Hematopoietic multipotent progenitor cell treated with erythropoietin and hydrocortisone succinate and interleukin-3 and kit ligand, for 8 days (in vitro differentiated cells): Measurements from ENCODE around the gene ANK2.

Experiments used
- DNase-seq: peaks from one replicate; pipeline ENCODE4 v3.0.0-alpha.2; 2015

ANK2 gene

DNA sequence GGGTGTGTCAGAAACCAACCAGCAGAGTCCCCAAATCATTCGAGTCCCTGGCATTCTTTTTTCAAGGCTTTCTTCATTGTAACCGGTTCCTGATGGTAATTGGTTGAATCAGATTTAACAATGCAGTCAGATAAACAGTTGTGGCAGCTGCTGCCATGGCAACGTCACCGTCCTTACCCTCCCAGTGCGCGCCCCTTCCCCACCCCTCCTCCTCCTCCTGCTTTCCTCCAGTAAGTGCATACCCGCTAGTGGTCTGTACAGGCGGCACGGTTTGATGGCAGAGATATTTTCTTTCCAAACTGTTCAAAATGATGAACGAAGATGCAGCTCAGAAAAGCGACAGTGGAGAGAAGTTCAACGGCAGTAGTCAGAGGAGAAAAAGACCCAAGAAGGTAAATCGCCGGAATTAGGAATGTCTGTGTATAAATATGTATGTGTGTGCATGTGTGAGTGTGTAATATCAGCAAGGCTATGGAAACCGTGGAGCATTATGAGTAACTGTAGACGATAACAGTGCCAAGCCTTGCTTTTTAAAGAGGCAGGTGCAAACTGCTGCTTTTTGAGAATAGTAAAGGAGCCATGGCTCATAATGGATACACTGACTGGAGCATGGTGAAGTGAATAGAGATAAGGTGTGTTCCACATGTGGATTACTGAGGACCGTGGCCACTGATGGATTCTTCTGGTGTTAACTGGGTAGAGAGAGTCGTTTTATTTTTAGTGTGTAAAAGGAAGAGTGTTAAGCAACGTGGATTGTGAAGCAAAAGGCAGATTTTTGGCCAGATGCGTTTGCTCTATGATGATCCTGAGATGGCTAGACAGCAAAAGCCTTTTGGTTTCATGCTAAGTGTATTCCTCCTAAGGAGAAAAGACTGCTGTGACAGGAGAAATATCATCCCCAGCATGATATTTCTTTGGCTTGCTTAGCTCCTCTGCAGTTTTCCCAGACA, at the start of gene ANK2:
TSS of gene ANK2 (plus strand) at position 233 of the 950 bp plus-strand sequence. CDS start at position 309, 76 bp downstream.
- DNase-seq, result no peak

DNA sequence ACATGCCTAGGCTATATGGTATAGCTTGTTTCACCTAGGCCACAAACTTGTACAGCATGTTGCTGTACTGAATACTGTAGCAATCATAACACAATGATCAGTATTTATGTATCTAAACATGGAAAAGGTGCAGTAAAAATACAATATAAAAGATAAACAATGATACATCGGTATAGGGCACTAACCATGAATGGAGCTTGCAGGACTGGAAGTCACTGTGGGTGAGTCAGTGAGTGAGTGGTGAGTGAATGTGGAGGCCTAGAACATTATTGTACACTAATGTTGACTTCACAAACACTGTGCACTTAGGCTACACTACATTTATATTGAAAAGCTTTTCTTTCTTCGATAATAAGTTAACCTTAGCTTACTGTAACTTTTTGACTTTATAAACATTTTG, 45.6 kb upstream of the ANK2 start:
- DNase-seq, result no peak

GRCh38 chr4:113004655-113005054, 44.8 kb upstream of the ANK2 start:
- DNase-seq, result no peak

- DNase-seq, result no peak
Measured at GRCh38 chr4:113006632-113007031, 42.8 kb upstream of the ANK2 start.

GRCh38 chr4:113007151-113007550, 42.3 kb upstream of the ANK2 start:
- DNase-seq, result no peak

DNA sequence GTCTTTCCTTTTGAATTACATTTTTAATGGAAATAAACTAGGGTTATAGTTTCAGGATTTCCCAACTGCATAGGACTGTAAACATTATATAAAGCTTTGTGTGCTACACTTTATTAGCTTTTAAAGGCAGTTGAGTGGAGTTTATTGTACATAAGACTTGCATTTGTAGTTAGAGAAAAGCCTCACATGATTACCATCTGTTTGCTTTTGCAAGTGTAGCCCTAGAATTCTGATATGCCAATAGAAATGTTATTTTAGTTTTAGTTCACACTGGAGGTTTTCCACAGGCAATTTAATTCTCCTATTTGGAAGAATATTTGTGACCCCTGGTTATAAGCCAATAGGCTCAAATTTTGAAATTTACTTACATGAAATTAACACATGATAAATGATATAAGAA, 41.3 kb upstream of the ANK2 start:
- no peak for DNase-seq

- DNase-seq, result no peak
Measured at GRCh38 chr4:113008716-113009115, 40.7 kb upstream of the ANK2 start.

- DNase-seq, result no peak
Measured at GRCh38 chr4:113009461-113009860, 40.0 kb upstream of the ANK2 start.

DNA sequence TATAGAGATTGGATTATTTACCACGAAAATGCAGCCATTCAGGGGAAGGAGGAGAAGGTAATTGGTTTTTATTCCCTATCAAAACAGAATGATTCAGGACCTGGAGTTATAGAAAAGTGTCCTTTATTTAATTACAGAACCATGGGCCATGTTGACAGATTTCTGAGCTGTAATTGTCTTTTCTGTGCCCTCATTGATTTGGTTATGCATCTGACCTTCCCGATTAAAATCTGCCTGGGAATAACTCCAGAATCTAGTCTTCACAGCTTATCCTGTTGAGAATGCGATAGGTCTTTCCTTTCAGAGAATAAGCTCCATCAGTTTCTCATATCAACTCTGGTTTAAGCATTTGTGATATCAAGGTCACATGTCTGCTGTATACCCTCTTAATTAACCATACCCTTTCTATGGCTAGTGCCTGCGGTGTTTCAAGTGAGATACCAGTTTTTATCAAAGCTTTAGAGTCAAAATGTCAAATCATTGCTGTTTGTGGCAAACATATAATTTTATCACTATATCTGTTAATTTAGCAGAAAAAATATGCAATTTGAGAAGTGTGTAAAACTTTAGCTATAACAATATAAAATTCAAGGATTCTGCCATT, 37.2 kb upstream of the ANK2 start:
- no peak for DNase-seq

DNA sequence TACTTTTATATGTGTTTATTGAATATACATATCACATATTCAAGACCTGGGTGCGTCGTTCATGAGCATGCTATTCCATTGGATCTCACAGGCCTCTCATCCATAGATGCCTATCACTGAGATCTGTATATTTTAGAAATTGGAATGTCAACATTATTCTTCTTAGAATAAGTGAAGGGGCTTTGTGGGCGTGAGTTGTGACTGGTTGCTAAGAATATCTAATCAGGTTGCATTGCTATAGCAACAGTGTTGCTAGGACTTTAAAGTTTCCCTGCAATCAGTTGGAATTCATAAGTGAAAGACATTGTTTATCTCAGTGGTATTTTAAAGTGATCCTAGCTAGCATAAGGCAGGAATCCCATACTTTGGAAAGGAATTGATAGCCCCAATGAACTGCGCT, 36.7 kb upstream of the ANK2 start:
- no peak for DNase-seq

DNA sequence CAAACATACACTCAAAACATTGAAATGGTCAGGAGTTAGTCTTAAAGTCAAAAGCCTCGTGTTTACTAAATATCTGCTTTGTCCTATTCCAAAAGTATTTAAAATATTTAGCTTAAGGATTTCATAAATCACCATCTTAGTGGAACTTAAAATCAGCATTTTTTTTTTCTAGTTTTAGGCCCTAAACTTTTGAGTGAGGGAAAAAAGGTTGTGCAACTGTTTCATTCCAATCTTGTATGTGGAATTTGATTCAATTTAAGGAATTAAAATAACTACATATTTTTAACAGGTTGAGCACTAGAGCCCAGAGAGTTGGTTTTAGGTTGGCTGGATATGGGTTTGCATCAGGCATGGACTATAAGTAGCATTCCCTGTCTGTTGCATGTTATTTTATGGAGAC, 35.7 kb upstream of the ANK2 start:
- no peak for DNase-seq

DNA sequence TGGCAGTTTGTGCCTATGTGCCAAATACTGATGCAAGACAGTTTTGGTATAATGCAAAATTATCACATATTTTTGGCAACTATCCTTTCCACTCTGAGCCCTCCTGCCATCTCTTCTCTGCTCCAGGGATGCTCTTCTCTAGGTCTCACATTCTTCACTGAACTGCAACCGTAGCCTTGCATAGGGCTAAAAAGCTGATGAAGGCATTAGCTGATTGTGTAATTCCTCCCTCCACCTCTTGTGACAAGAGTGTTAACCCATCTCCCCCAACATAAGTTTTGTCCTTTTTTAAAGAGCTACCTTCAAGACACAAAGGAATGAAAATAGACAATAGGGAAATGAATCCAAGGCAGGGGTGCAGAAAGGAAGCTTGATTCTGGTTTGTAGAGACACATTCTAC, 33.1 kb upstream of the ANK2 start:
- no peak for DNase-seq

- no peak for DNase-seq
Measured at GRCh38 chr4:113020966-113021365, 28.5 kb upstream of the ANK2 start.

GRCh38 chr4:113024388-113024787, 25.1 kb upstream of the ANK2 start:
- DNase-seq, result no peak

DNA sequence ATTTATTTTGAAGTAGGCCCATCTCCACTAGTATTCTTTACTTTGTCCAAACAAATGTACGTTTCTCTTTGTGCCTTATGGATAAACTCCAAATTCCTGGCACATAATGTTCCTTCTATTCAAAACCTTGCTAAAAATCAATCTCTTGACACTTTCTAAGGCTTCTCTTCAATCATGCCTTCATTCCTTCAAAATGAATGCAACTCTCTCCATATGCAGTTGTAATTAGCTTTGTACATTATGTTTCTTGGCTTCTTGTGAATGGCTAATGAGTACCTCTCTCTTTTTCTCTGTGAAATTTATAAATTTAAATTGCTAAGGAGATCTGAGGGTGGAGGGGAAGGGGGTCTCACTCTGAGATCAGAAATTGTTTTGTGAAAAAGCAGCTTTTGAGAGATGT, 24.0 kb upstream of the ANK2 start:
- no peak for DNase-seq

- no peak for DNase-seq
Measured at GRCh38 chr4:113026556-113026955, 22.9 kb upstream of the ANK2 start.

DNA sequence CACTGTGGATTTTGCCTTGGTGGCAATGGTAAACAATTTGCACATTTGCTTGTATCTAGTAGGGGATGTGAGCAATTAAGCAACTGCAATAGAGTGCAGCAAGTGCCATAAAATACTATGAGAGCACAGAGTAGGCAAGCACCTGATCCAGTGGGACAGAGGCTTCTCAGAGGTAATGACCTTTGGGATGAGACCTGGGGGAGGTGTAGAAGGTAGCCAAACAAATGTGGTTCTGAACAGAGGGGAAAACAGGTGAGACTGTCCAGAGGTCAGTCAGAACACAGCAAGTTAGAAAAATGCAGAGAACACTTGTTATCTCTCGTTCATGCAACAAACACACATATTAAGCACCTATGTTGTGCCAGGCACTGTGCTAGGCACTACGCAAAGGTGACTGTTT, 21.4 kb upstream of the ANK2 start:
- no peak for DNase-seq

DNA sequence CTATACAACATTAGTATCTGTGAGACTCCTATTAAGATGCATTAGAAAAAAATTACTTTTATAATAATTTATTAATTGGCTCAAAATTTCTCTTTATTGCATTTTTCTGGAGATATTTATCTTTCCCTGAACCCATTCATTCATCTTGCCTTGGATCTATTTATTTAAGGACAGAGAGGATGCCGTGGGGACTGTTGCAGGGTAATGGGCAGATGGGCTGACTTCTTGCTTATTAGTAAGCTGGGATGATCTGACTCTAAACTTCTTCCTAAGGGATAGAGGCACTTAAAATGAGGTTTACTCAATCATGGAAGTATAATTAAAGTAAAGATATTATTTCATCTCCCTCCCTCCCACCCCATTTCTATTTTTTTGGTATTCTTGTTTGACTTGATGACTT, 18.2 kb upstream of the ANK2 start:
- no peak for DNase-seq

DNA sequence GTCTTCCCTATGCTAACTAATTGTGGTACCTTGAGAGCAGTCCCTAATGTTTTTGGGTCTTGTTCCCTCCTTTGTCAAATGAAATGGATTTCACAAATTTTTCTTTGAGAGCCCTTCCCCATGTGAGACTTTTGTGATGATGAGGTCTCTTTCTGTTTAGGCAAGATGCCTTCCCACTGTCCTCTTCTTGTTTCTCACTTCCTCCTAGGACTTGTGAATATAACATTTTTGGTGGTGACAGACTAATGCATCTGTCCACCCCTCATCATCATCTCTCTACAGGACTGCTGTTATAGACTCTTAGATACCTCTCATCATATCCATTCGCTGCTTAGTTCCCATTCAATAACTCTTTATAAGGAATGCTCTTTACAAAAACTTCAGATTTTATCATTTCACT, 8.7 kb upstream of the ANK2 start:
- DNase-seq, result no peak

- DNase-seq, result no peak
Measured at GRCh38 chr4:113042502-113042901, 7.0 kb upstream of the ANK2 start.

- DNase-seq, result no peak
Measured at GRCh38 chr4:113043591-113043990, 5.9 kb upstream of the ANK2 start.

GRCh38 chr4:113050371-113050755, 910 bp downstream of the ANK2 start:
- no peak for DNase-seq

DNA sequence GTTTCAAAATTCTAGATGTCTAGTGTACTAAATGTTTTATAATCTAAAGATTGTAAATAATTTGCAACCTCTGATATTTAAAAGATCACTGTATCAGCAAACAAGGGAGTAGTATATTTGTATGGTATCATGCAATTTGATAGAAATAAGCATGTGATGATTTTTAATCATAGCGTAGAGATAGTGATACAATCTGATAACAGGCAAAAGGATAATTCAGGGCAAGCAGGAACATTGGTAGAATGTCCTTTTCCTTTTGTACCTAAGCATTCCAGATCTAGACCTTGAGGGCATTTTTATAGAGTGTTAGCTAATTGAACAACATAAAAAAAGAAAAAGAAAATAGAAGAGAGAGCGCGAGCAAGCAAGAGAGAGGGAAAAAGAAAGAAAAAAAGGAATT, 1.4 kb downstream of the ANK2 start:
- DNase-seq, result no peak

GRCh38 chr4:113051361-113051760, 1.9 kb downstream of the ANK2 start:
- DNase-seq, result no peak
